Smooth muscle cell (in vitro differentiated cells): ENCODE measurements around the gene ASIC2. TPM values are rescaled to one million over a fixed set of nuclear protein-coding genes. Genes with fewer than 3 reads are reported as not detected.

ENCODE experiments used
- DNase-seq: peaks from one replicate; lab custom pipeline; 2025; ENCODE audit not compliant: unreplicated experiment; lab: John Stamatoyannopoulos, UW
- H2AFZ ChIP-seq: fragments of 200-600 bp; sonication (generic); 2 replicates; pipeline ENCODE4 v1.6.0; 2016; ENCODE audit warnings: antibody characterized with exemption, low read depth, mild to moderate bottlenecking
- H3F3A ChIP-seq: fragments of 200-600 bp; sonication (generic); 2 replicates; pipeline ENCODE4 v1.6.0; 2017; ENCODE audit warnings: antibody characterized with exemption, low read depth
- H3K27ac ChIP-seq: fragments of 200-600 bp; sonication (generic); 2 replicates; pipeline ENCODE4 v1.5.1; 2016; ENCODE audit warnings: low read depth, mild to moderate bottlenecking
- H3K27me3 ChIP-seq: fragments of 200-600 bp; sonication (generic); 2 replicates; pipeline ENCODE4 v1.6.1; 2016; ENCODE audit warnings: low read depth, mild to moderate bottlenecking
- H3K36me3 ChIP-seq: fragments of 200-600 bp; sonication (generic); 2 replicates; pipeline ENCODE4 v1.5.1; 2016; ENCODE audit warnings: low read depth
- H3K4me1 ChIP-seq: fragments of 200-600 bp; sonication (generic); 2 replicates; pipeline ENCODE4 v1.5.1; 2016; ENCODE audit warnings: low read depth
- H3K4me2 ChIP-seq: fragments of 200-600 bp; sonication (generic); 2 replicates; pipeline ENCODE4 v1.6.0; 2016; ENCODE audit warnings: mild to moderate bottlenecking
- H3K4me3 ChIP-seq: fragments of 200-600 bp; sonication (generic); 2 replicates; pipeline ENCODE4 v1.5.1; 2016; ENCODE audit warnings: mild to moderate bottlenecking
- H3K79me2 ChIP-seq: fragments of 200-600 bp; sonication (generic); 2 replicates; pipeline ENCODE4 v1.6.0; 2016; ENCODE audit warnings: low read depth, mild to moderate bottlenecking
- H3K9ac ChIP-seq: fragments of 200-600 bp; sonication (generic); 2 replicates; pipeline ENCODE4 v1.6.0; 2016; ENCODE audit warnings: low read depth
- H3K9me3 ChIP-seq: fragments of 200-600 bp; sonication (generic); replicated peaks from 2 replicates; pipeline ENCODE4 v1.5.1; 2016; ENCODE audit warnings: low read depth
- H4K20me1 ChIP-seq: fragments of 200-600 bp; sonication (generic); 2 replicates; pipeline ENCODE4 v1.6.0; 2016; ENCODE audit warnings: low read depth
- CTCF ChIP-seq: fragments of 200-600 bp; sonication (generic); IDR thresholded peaks from 2 replicates; pipeline ENCODE4 v1.5.1; 2017; ENCODE audit warnings: borderline replicate concordance, mild to moderate bottlenecking, antibody characterized with exemption; ENCODE audit not compliant: insufficient read depth, poor library complexity, severe bottlenecking
- WGBS: methylation state at CpG from one replicate; pipeline ENCODE4 v1.1.7; 2016; ENCODE audit warnings: low lambda C conversion rate; 5-methylcytosine and 5-hydroxymethylcytosine counted together
- polyA plus RNA-seq: library from polyadenylated mRNA; unstranded; fragments of >200 nt; fragmentation: Nextera tagmentation; extraction: Ambion mirVana; gene quantifications from 2 replicates; pipeline ENCODE4 v1.2.1, GENCODE V29; 2016
- total RNA-seq: library from RNA; depleted of rRNA; stranded (reverse); fragments of >200 nt; gene quantifications from 2 replicates; pipeline ENCODE4 v1.2.3, GENCODE V29; 2014

ASIC2 gene
- total and polyA plus RNA-seq, 2 experiments from 2014 or later = 0.18 to 0.23 TPM

GRCh38 chr17:33234233-33234632 lies 58.9 kb downstream of the ASIC2 start:
- H3F3A ChIP-seq = no peaks in the 10 kb centered on the region
- no peak overlapping the region for H2AFZ ChIP-seq
- H4K20me1 ChIP-seq = no peaks in the 10 kb centered on the region
- H3K4me1 ChIP-seq = no peaks in the 10 kb centered on the region
- no peak overlapping the region for H3K4me3 ChIP-seq
- 86% methylated on average over 4 of the region's 4 CpGs for WGBS
- H3K9me3 ChIP-seq = no peaks in the 10 kb centered on the region
- H3K27me3 ChIP-seq = no peaks in the 10 kb centered on the region
- no peaks in the 10 kb centered on the region for H3K79me2 ChIP-seq
- H3K9ac ChIP-seq = no peak overlapping the region
- no peaks in the 10 kb centered on the region for H3K36me3 ChIP-seq
- TF ChIP-seq CTCF = no peak
- no peak overlapping the region for H3K4me2 ChIP-seq
- no peak overlapping the region for H3K27ac ChIP-seq
- no peak for DNase-seq

DNA sequence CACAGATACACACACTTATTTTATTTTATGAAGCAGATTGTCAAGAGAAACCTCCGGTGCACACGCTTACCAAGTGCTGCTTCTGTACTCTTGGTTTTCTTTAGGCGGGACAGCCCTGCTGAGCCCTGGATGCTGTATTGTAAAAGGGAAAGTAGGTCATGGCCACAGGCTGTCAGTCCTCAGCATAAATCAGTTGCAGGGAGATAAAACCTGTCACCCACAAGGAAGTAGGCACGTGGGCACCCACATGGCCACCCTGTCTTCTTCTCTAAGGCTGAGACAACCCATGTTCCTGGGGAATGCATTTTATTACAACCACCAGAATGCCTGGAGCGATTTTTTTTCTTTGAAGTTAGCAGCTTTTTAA lies 59.3 kb downstream of the ASIC2 start:
- no peak for DNase-seq
- H3K27me3 ChIP-seq = no peaks in the 10 kb centered on the region
- H2AFZ ChIP-seq = no peak overlapping the region
- H3K36me3 ChIP-seq = no peaks in the 10 kb centered on the region
- H3K4me1 ChIP-seq = no peaks in the 10 kb centered on the region
- H3K4me3 ChIP-seq = no peak overlapping the region
- no peaks in the 10 kb centered on the region for H3K79me2 ChIP-seq
- no peaks in the 10 kb centered on the region for H4K20me1 ChIP-seq
- no peaks in the 10 kb centered on the region for H3F3A ChIP-seq
- H3K4me2 ChIP-seq = peak overlapping the region; percentile 39
- no peak for TF ChIP-seq CTCF
- no peak overlapping the region for H3K27ac ChIP-seq
- no peak overlapping the region for H3K9ac ChIP-seq
- H3K9me3 ChIP-seq = no peaks in the 10 kb centered on the region
- 56% methylated on average over 5 of the region's 5 CpGs for WGBS

- 82% methylated on average over 7 of the region's 7 CpGs for WGBS
- Histone ChIP-seq H3K27me3 (peaks cover 5% of the 10 kb centered on the region), H2AFZ (no peak overlapping the region), H3K9me3 (no peaks in the 10 kb centered on the region), H3K4me1 (no peaks in the 10 kb centered on the region), H3K4me3 (no peak overlapping the region), H4K20me1 (no peaks in the 10 kb centered on the region), H3K4me2 (no peak overlapping the region), H3F3A (no peaks in the 10 kb centered on the region), H3K79me2 (no peaks in the 10 kb centered on the region), H3K36me3 (no peaks in the 10 kb centered on the region), H3K9ac (no peak overlapping the region), H3K27ac (no peak overlapping the region)
- TF ChIP-seq CTCF = no peak
- no peak for DNase-seq
These were observed 63.6 kb downstream of the ASIC2 start for GRCh38 chr17:33229499-33229898.

GRCh38 chr17:33229028-33229427 lies 64.1 kb downstream of the ASIC2 start:
- H3F3A ChIP-seq = no peaks in the 10 kb centered on the region
- no peak for TF ChIP-seq CTCF
- no peak overlapping the region for H3K27ac ChIP-seq
- no peak overlapping the region for H3K4me2 ChIP-seq
- no peak for DNase-seq
- no peaks in the 10 kb centered on the region for H4K20me1 ChIP-seq
- WGBS = 87% methylated on average over 5 of the region's 5 CpGs
- no peak overlapping the region for H3K9ac ChIP-seq
- no peak overlapping the region for H3K4me3 ChIP-seq
- no peaks in the 10 kb centered on the region for H3K4me1 ChIP-seq
- H3K36me3 ChIP-seq = no peaks in the 10 kb centered on the region
- H3K9me3 ChIP-seq = no peaks in the 10 kb centered on the region
- peaks cover 10% of the 10 kb centered on the region for H3K27me3 ChIP-seq
- H3K79me2 ChIP-seq = no peaks in the 10 kb centered on the region
- no peak overlapping the region for H2AFZ ChIP-seq
